HFFc6 (cell line): ENCODE measurements around the gene GSK3B. TPM values are rescaled to one million over a fixed set of nuclear protein-coding genes. Genes with fewer than 3 reads are reported as not detected.

Experiments
- DNase-seq: peaks from one replicate; pipeline ENCODE4 v3.0.0-alpha.2; 2018
- H3K27ac Mint-ChIP-seq: 2 replicates; pipeline ENCODE4 v1.8.0; 2020; ENCODE audit warnings: mild to moderate bottlenecking, mixed read lengths
- H3K27me3 Mint-ChIP-seq: 2 replicates; pipeline ENCODE4 v1.8.0; 2021; ENCODE audit warnings: mild to moderate bottlenecking, moderate library complexity, mixed read lengths; ENCODE audit not compliant: insufficient read depth
- H3K36me3 Mint-ChIP-seq: 2 replicates; pipeline ENCODE4 v1.8.0; 2021; ENCODE audit warnings: low read depth, mixed read lengths
- H3K4me1 Mint-ChIP-seq: 2 replicates; pipeline ENCODE4 v1.8.0; 2020; ENCODE audit warnings: low read depth, mixed read lengths
- H3K4me3 Mint-ChIP-seq: 2 replicates; pipeline ENCODE4 v1.8.0; 2020; ENCODE audit warnings: mild to moderate bottlenecking, moderate library complexity, mixed read lengths
- H3K9me3 Mint-ChIP-seq: 2 replicates; pipeline ENCODE4 v1.8.0; 2020; ENCODE audit warnings: mild to moderate bottlenecking, mixed read lengths
- CTCF ChIP-seq: fragments of 200-600 bp; sonication (generic); IDR thresholded peaks from 2 replicates; pipeline ENCODE4 v1.5.0; 2021; ENCODE audit warnings: antibody characterized with exemption, mild to moderate bottlenecking
- total RNA-seq, 6 experiments: library from RNA; stranded (reverse); fragmentation: NEBNext Ultra II Directional; extraction: Animal tissue kit (Norgen Biotek cat#: 25700); gene quantifications; 2 replicates in 1 of 6; 3 replicates in 5 of 6; pipeline ENCODE4 v1.2.3, GENCODE V29; 2021

GSK3B gene
- total RNA-seq, 6 experiments from 2014 or later: 42.9 to 52.8 (median 49.6) TPM

DNA sequence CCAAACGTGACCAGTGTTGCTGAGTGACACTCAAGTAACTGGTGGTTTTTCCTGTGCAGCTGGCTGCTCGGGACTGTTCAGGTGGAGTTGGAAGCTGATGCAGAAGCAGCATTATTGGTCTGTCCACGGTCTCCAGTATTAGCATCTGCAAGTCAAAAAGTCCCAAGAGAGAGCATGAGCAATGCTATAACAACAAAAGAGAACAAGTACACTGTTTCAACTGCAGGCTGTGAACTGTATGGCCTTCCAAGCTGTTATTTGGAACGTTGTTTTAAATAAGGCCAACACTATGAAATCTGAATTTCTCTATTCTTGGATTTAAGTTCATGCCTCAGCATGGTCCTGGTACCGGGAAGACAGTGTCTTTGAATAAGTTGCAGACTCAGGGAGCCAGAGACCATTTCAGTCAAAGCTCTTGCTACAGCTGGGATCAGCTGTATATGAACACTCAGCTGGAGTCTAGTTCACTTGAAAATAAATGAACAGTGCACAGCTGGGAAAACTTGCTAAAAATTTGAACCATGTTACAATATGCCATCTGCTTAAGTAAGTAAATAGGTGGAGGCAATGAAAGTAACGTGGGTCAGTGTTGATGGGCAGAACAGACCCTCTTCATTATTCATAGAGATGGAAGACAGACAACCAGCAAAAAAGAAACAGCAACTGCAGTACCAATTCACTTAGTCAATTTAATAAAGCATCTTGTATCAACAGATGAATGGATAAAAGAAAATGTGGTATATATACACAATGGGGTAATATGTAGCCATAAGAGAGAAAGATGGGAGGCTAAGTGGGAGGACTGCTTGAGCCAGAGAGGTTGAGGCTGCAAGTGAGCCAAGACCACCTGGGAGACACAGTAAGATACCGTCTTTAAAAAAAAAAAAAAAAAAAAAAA is 267.3 kb downstream of the GSK3B start:
- no peak for DNase-seq

DNA sequence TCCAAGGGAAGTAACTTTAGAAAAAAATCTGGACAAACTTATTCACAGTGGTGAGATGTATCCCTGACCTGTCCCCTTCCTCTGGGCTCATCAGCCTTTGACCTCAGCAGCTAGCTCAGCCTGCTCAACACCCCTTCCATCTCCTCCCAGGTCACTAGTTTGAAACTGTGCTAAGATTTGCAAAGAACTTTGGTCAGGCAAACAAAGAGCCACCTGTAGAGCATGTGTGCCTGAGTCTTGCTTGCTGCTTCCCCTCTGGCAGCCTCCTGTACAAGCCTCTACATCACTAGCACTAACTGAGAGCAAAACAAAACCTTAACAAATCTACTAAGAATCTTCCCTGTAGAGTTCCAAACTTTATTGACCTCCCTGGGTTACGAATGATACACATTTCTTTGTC is 268.4 kb downstream of the GSK3B start:
- Mint-ChIP-seq H3K27ac (no peak overlapping the region), H3K4me1 (peaks cover 3% of the 10 kb centered on the region), H3K9me3 (no peaks in the 10 kb centered on the region), H3K27me3 (no peaks in the 10 kb centered on the region; the same call in none of the 2 replicates), H3K4me3 (no peak overlapping the region), H3K36me3 (peaks cover 7% of the 10 kb centered on the region)
- TF ChIP-seq CTCF: no peak
- DNase-seq: no peak

More for the DNA sequence above, 267.3 kb downstream of the GSK3B start:
- Mint-ChIP-seq H3K4me3 (no peak overlapping the region), H3K27me3 (no peaks in the 10 kb centered on the region; the same call in none of the 2 replicates), H3K4me1 (peaks cover 15% of the 10 kb centered on the region), H3K36me3 (peaks cover 7% of the 10 kb centered on the region), H3K9me3 (no peaks in the 10 kb centered on the region), H3K27ac (no peak overlapping the region)
- TF ChIP-seq CTCF: no peak

GRCh38 chr3:119819806-119820205 is 274.4 kb downstream of the GSK3B start:
- no peaks in the 10 kb centered on the region for H3K36me3 Mint-ChIP-seq
- H3K9me3 Mint-ChIP-seq: no peaks in the 10 kb centered on the region
- no peak overlapping the region for H3K27ac Mint-ChIP-seq
- H3K4me3 Mint-ChIP-seq: no peak overlapping the region
- no peak for TF ChIP-seq CTCF
- H3K4me1 Mint-ChIP-seq: peaks cover 5% of the 10 kb centered on the region; the same call in 1 of the 2 replicates
- H3K27me3 Mint-ChIP-seq: peaks cover 11% of the 10 kb centered on the region
- DNase-seq: no peak

DNA sequence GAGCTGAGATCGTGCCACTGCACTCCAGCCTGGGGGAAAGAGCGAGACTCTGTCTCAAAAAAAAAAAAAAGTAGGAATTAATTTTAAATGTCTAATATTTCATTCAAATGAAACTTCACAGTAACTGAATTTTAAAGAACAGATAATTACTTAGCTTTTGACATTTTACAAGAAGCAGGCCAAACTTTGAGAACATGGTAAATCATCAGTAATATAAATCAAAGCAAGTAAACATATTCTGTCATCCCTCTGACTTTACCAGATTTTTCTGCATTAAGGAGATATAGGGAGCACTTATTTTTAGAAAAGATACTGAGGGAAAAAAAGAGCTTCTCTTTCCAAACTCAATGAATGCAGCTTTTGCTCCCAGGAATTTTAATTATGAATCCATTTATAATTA is 275.3 kb downstream of the GSK3B start:
- peaks cover 5% of the 10 kb centered on the region; the same call in 1 of the 2 replicates for H3K4me1 Mint-ChIP-seq
- H3K4me3 Mint-ChIP-seq: no peak overlapping the region
- H3K9me3 Mint-ChIP-seq: no peaks in the 10 kb centered on the region
- TF ChIP-seq CTCF: no peak
- H3K27me3 Mint-ChIP-seq: peaks cover 17% of the 10 kb centered on the region
- no peak overlapping the region for H3K27ac Mint-ChIP-seq
- DNase-seq: no peak
- H3K36me3 Mint-ChIP-seq: no peaks in the 10 kb centered on the region

- no peak for TF ChIP-seq CTCF
- H3K27me3 Mint-ChIP-seq: peaks cover 24% of the 10 kb centered on the region
- H3K9me3 Mint-ChIP-seq: no peaks in the 10 kb centered on the region
- no peak for DNase-seq
- H3K4me1 Mint-ChIP-seq: peaks cover 5% of the 10 kb centered on the region; the same call in 1 of the 2 replicates
- H3K36me3 Mint-ChIP-seq: no peaks in the 10 kb centered on the region
- H3K4me3 Mint-ChIP-seq: no peak overlapping the region
- H3K27ac Mint-ChIP-seq: no peak overlapping the region
Measured at GRCh38 chr3:119817583-119818363, 276.5 kb downstream of the GSK3B start.
